GM23338 (cell line): ENCODE data around the gene ASGR1. TPM values are rescaled to one million over a fixed set of nuclear protein-coding genes. Genes with fewer than 3 reads are reported as not detected.
"Not testable (repeated sequence)": the region's sequence is repeated elsewhere in the genome, so short reads cannot be mapped to it uniquely, and the experiment has no call there.

Experiments
- ATAC-seq: fragments of 200-7000 bp; cut with Tn5 transposase; 3 replicates; pipeline ENCODE4 v1.9.1; 2020
- DNase-seq: peaks from one replicate; pipeline ENCODE4 v3.0.0-alpha.2; 2015; ENCODE audit warnings: low spot score
- H2AFZ ChIP-seq: fragments of 200-600 bp; sonication (generic); 2 replicates; pipeline ENCODE4 v1.8.0; 2016; ENCODE audit warnings: antibody characterized with exemption, mild to moderate bottlenecking, moderate library complexity
- H3F3A ChIP-seq: fragments of 200-600 bp; sonication (generic); replicated peaks from 2 replicates; pipeline ENCODE4 v1.8.0; 2017; ENCODE audit warnings: antibody characterized with exemption, mixed run types, low read depth
- H3K27ac ChIP-seq: fragments of 200-600 bp; sonication (generic); 2 replicates; pipeline ENCODE4 v1.6.1; 2016; ENCODE audit warnings: low read depth
- H3K27me3 ChIP-seq: fragments of 200-600 bp; sonication (generic); 2 replicates; pipeline ENCODE4 v1.8.0; 2016; ENCODE audit warnings: mild to moderate bottlenecking, mixed run types, moderate library complexity; ENCODE audit not compliant: insufficient read depth
- H3K36me3 ChIP-seq: fragments of 200-600 bp; sonication (generic); 2 replicates; pipeline ENCODE4 v1.8.0; 2016; ENCODE audit warnings: mild to moderate bottlenecking; ENCODE audit not compliant: insufficient read depth
- H3K4me1 ChIP-seq: fragments of 200-600 bp; sonication (generic); 2 replicates; pipeline ENCODE4 v1.8.0; 2016; ENCODE audit warnings: mild to moderate bottlenecking, moderate library complexity; ENCODE audit not compliant: insufficient read depth
- H3K4me2 ChIP-seq: fragments of 200-600 bp; sonication (generic); 2 replicates; pipeline ENCODE4 v1.7.1; 2017; ENCODE audit warnings: mixed run types
- H3K4me3 ChIP-seq: fragments of 200-600 bp; sonication (generic); 2 replicates; pipeline ENCODE4 v1.6.1; 2016; ENCODE audit warnings: mixed run types
- H3K79me2 ChIP-seq: fragments of 200-600 bp; sonication (generic); replicated peaks from 2 replicates; pipeline ENCODE4 v1.8.0; 2017; ENCODE audit warnings: mild to moderate bottlenecking; ENCODE audit not compliant: insufficient read depth
- H3K9me2 ChIP-seq: fragments of 200-600 bp; sonication (generic); 2 replicates; pipeline ENCODE4 v1.8.0; 2017; ENCODE audit not compliant: insufficient read depth
- H4K20me1 ChIP-seq: fragments of 200-600 bp; sonication (generic); replicated peaks from 2 replicates; pipeline ENCODE4 v1.8.0; 2017; ENCODE audit warnings: mild to moderate bottlenecking; ENCODE audit not compliant: insufficient read depth
- H3K27ac Mint-ChIP-seq: 2 replicates; pipeline ENCODE4 v1.8.0; 2020; ENCODE audit warnings: inconsistent platforms, mild to moderate bottlenecking, moderate library complexity, mixed read lengths
- H3K27me3 Mint-ChIP-seq: 3 replicates; pipeline ENCODE4 v1.8.0; 2022; ENCODE audit warnings: low read depth, mild to moderate bottlenecking, moderate library complexity, mixed read lengths, inconsistent platforms; ENCODE audit not compliant: insufficient read depth, poor library complexity
- H3K36me3 Mint-ChIP-seq: 3 replicates; pipeline ENCODE4 v1.8.0; 2021; ENCODE audit warnings: low read depth, mild to moderate bottlenecking, inconsistent platforms, moderate library complexity, mixed read lengths
- H3K4me1 Mint-ChIP-seq: 3 replicates; pipeline ENCODE4 v1.8.0; 2020; ENCODE audit warnings: mild to moderate bottlenecking, inconsistent platforms, mixed read lengths
- H3K4me3 Mint-ChIP-seq: 3 replicates; pipeline ENCODE4 v1.8.0; 2021; ENCODE audit warnings: moderate library complexity, mild to moderate bottlenecking, inconsistent platforms, mixed read lengths
- H3K9me3 Mint-ChIP-seq: 3 replicates; pipeline ENCODE4 v1.8.0; 2020; ENCODE audit warnings: moderate library complexity, mild to moderate bottlenecking, inconsistent platforms, mixed read lengths
- CTCF ChIP-seq, 2 experiments: fragments of 200-600 bp in 1 of 2; sonication (generic) in 1 of 2; conservative IDR thresholded peaks; 2 replicates each; pipeline versions ENCODE4 v1.5.1 to v1.6.1; 2016 to 2017; ENCODE audit warnings: antibody characterized with exemption in 2 of 2, low read depth in 2 of 2, mild to moderate bottlenecking in 2 of 2, moderate library complexity in 1 of 2
- EZH2phosphoT487 ChIP-seq: fragments of 200-600 bp; sonication (generic); IDR thresholded peaks from one replicate; pipeline ENCODE4 v1.8.1; 2018; ENCODE audit warnings: antibody characterized with exemption; ENCODE audit not compliant: unreplicated experiment
- POLR2AphosphoS5 ChIP-seq: IDR thresholded peaks from 2 replicates; pipeline ENCODE4 v1.6.1; 2016; ENCODE audit warnings: antibody characterized with exemption, low read depth
- ZNF462 ChIP-seq: fragments of 250-450 bp; sonication (Bioruptor Pico); IDR thresholded peaks from 2 replicates; pipeline ENCODE4 v1.5.0; 2020; ENCODE audit warnings: mild to moderate bottlenecking, moderate library complexity
- polyA plus RNA-seq: library from polyadenylated mRNA; unstranded; fragments of >200 nt; fragmentation: Nextera tagmentation; extraction: Ambion mirVana; gene quantifications from 2 replicates; pipeline ENCODE4 v1.2.1, GENCODE V29; 2016
- total RNA-seq: library from RNA; depleted of rRNA; stranded (reverse); fragments of >200 nt; shearing (Covaris generic); gene quantifications from 2 replicates; pipeline ENCODE4 v1.2.3, GENCODE V29; 2014

The ASGR1 gene
- total and polyA plus RNA-seq, 2 experiments from 2014 or later, result 8.3 to 9.0 TPM

DNA sequence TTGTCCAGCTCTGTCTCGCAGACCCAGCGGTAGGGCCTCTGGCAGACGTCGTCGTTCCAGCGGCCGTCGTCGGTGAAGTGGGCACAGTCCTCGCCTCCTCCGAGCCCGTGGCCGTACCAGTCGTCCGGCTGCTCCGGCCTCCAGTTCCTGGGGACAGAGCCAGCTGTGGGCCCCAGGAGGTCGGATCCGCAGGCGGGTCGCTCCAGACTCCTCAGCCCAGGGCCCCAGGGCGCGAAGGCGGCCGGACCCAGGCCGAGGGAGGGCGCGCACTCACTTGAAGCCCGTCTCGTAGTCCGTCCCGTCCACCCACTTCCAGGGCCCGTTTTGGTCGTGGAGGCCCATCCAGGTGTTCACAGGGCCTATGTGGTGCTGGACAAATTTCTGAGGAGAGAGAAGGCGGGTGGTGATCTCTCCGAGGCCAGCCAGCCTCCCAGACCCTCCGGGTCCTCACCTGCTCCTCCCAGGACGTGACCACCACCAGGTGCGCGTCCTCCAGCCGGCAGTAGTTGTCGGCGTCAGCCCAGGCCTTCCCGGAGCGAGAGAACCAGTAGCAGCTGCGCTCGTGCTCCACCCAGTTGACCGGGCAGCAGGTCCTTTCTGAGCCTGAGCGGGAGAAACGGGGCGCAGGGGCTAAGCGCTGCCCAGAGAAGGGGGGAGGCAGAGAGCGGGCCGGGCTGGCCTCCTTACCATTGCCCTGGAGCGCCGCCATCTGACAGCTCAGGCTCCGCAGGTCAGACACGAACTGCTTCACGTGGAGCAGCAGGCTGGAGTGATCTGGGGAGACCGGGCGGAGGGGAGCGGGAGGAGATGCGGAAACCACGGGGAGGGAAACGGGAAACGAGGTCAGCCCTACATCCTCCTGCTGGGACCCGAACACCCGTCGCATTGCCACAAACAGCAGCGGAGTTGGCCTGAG is 5.2 kb downstream of the ASGR1 start:
- Histone ChIP-seq H3K79me2 (no peaks in the 10 kb centered on the region), H2AFZ (peak overlapping the region; percentile 89), H3K27ac (no peak overlapping the region), H3K4me1 (peaks cover 4% of the 10 kb centered on the region; the same call in 1 of the 2 replicates), H3K4me3 (peak overlapping the region; percentile 65), H3F3A (peaks cover 21% of the 10 kb centered on the region), H4K20me1 (no peaks in the 10 kb centered on the region), H3K4me2 (peak overlapping the region; percentile 85), H3K9me2 (no peaks in the 10 kb centered on the region), H3K36me3 (no peaks in the 10 kb centered on the region), H3K27me3 (peaks cover 58% of the 10 kb centered on the region)
- H3K27me3 Mint-ChIP-seq, result peaks cover 17% of the 10 kb centered on the region
- TF ChIP-seq POLR2AphosphoS5 (0 out of 2 replicates have a peak, but pooled peaks have one; percentile 25), ZNF462 (CRISPR knock-in tag) (no peak), EZH2phosphoT487 (no peak), CTCF (conservative IDR thresholded peaks at IDR 0.05; ENCODE audit: low read depth in 2 of 2) (peak; percentile 50 to 84)
- DNase-seq (peak; percentile 96), ATAC-seq (peak; percentile 77)
- H3K9me3 Mint-ChIP-seq, result peaks cover 4% of the 10 kb centered on the region; the same call in 1 of the 3 replicates
- peaks cover 5% of the 10 kb centered on the region; the same call in 2 of the 3 replicates for H3K4me1 Mint-ChIP-seq
- H3K4me3 Mint-ChIP-seq, result no peak overlapping the region
- peaks cover 10% of the 10 kb centered on the region; the same call in 2 of the 3 replicates for H3K36me3 Mint-ChIP-seq
- H3K27ac Mint-ChIP-seq, result no peak overlapping the region

DNA sequence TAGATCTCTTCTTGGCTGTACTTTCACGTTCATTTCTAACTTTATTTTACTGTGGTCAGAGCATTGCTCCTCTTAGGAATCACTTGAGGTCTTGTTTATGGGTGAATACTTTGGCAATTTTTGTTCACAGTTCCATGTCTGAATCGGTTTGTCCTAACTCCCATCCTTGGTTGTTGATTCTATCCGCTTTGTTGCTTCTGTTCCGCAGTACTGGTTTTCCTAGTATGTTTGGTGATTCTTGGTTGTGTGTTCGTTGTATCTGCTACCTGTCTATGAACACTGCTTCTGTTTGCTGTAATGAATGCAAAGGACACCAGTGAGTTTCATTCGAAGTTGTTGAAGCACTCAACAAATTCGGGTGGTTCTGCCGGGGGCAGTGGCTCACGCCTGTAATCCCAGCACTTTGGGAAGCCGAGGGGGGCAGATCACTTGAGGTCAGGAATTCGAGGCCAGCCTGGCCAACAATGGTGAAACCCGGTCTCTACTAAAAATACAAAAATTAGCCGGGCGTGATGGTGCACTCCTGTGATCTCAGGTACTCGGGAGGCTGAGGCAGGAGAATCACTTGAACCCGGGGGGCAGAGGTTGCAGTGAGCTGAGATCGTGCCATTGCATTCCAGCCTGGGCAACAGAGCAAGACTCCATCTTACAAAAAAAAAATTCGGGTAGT is 6.5 kb downstream of the ASGR1 start:
- not testable (repeated sequence) for ATAC-seq, H3K4me2 ChIP-seq, DNase-seq, H3K9me3 Mint-ChIP-seq, H3K79me2 ChIP-seq, H3K4me1 Mint-ChIP-seq, H3K4me3 Mint-ChIP-seq, H3K27ac ChIP-seq, H3K36me3 ChIP-seq, H3K27ac Mint-ChIP-seq, H2AFZ ChIP-seq, H3K9me2 ChIP-seq, H3K36me3 Mint-ChIP-seq, H4K20me1 ChIP-seq, H3K4me1 ChIP-seq, H3K4me3 ChIP-seq
- H3K27me3 ChIP-seq, result peaks cover 47% of the 10 kb centered on the region
- H3F3A ChIP-seq, result peaks cover 21% of the 10 kb centered on the region
- H3K27me3 Mint-ChIP-seq, result peaks cover 12% of the 10 kb centered on the region

GRCh38 chr17:7169565-7169908 is 9.6 kb downstream of the ASGR1 start:
- not testable (repeated sequence) for H3K27ac Mint-ChIP-seq, H3K79me2 ChIP-seq, H3K36me3 ChIP-seq, ATAC-seq, H3K9me3 Mint-ChIP-seq, H3K4me3 ChIP-seq, H4K20me1 ChIP-seq, H3K4me3 Mint-ChIP-seq, H3K27me3 Mint-ChIP-seq, H3K27ac ChIP-seq, H3K4me1 Mint-ChIP-seq, H3K4me2 ChIP-seq, H3F3A ChIP-seq, H3K4me1 ChIP-seq, DNase-seq, H2AFZ ChIP-seq, H3K9me2 ChIP-seq, H3K36me3 Mint-ChIP-seq
- H3K27me3 ChIP-seq, result peaks cover 20% of the 10 kb centered on the region
